ENCODE data around the gene NMNAT2. TPM values are rescaled to one million over a fixed set of nuclear protein-coding genes. Genes with fewer than 3 reads are reported as not detected.

The NMNAT2 gene
- total and polyA plus RNA-seq, 2 of the 8 experiments (the other 6 are each of a cell fraction or from before 2014, with no cell fraction given) = 6.5 to 20.9 TPM

DNA sequence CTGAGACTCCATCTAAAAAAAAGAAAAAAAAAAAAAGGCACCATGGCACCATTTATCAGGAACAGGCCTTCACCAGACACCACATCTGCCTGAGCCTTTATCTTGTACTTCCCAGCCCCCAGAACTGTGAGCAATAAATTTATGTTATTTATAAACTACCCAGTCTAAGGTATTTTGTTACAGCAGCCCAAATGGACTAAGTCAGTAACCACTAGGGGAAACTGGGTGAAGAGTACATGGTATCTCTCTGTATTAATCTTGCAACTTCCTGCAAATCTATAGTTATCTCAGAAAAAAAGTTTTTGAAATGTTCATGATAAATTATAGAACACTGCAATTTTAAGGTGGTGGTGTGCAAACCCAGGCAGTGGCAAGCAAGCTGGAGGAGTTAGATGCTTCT lies 117.8 kb downstream of the NMNAT2 start:
- CTCF ChIA-PET (ENCODE audit: partially characterized antibody) = interaction anchor here (0.7 to 1.3 kb wide), 2 partner anchors 13 to 60 kb away, joined by 3 read pairs; no protein-coding TSS in a partner anchor
- Histone ChIP-seq H3K4ac (replicated peaks; ENCODE audit: insufficient read length, low read depth, low read length) (no peak overlapping the region), H2AK5ac (ENCODE audit: low read depth, low read length) (no peak overlapping the region), H2AFZ (ENCODE audit: low read length) (no peak overlapping the region), H3K79me1 (ENCODE audit: low read depth, low read length) (no peaks in the 10 kb centered on the region), H3K14ac (ENCODE audit: insufficient read length) (no peak overlapping the region), H3K9me3 (ENCODE audit: insufficient read depth in 2 of 2, low read depth in 1 of 2, low read length in 1 of 2) (no peaks in the 10 kb centered on the region), H3K23me2 (ENCODE audit: low read depth, low read length) (no peaks in the 10 kb centered on the region), H4K5ac (ENCODE audit: insufficient read length, low read depth, low read length) (no peak overlapping the region), H3K56ac (replicated peaks; ENCODE audit: insufficient read length, low read depth, low read length) (no peak overlapping the region), H3K23ac (ENCODE audit: insufficient read length) (no peak overlapping the region), H3K4me2 (ENCODE audit: insufficient read depth in 1 of 2, low read depth in 2 of 2, low read length in 2 of 2) (no peak overlapping the region), H2BK120ac (replicated peaks; ENCODE audit: low read depth, low read length) (no peak overlapping the region), H3K27ac (ENCODE audit: low read depth, low read length) (no peak overlapping the region), H3K36me3 (ENCODE audit: control insufficient read depth in 2 of 4, insufficient read depth in 4 of 4, low read length in 3 of 4) (no peaks in the 10 kb centered on the region), H3K4me1 (replicated peaks in 1 of 4; ENCODE audit: control insufficient read depth in 3 of 4, insufficient read depth in 4 of 4, low read length in 3 of 4) (peaks cover 1 to 19% (median 13%) of the 10 kb centered on the region in 4 experiments; a peak in 5 of 7 replicates), H2BK5ac (ENCODE audit: low read depth, low read length) (no peak overlapping the region), H2BK15ac (ENCODE audit: low read length) (no peak overlapping the region), H3K4me3 (ENCODE audit: extremely low read depth in 1 of 4, insufficient read depth in 2 of 4, low read depth in 3 of 4, low read length in 4 of 4) (no peak overlapping the region), H3K27me3 (replicated peaks in 1 of 4; ENCODE audit: control insufficient read depth in 3 of 4, extremely low read depth in 1 of 4, insufficient read depth in 3 of 4, low read length in 3 of 4) (no peaks in the 10 kb centered on the region), H4K91ac (replicated peaks; ENCODE audit: insufficient read length, low read length) (no peak overlapping the region), H2BK20ac (ENCODE audit: low read length) (no peak overlapping the region), H2BK12ac (ENCODE audit: low read depth, low read length) (no peak overlapping the region), H4K8ac (ENCODE audit: extremely low read depth, insufficient read depth, low read length) (no peak overlapping the region), H4K20me1 (replicated peaks in 1 of 2; ENCODE audit: control insufficient read depth in 1 of 2, insufficient read depth in 2 of 2, low read length in 2 of 2) (no peaks in the 10 kb centered on the region), H3K9ac (replicated peaks in 1 of 4; ENCODE audit: extremely low read depth in 1 of 4, low read depth in 3 of 4, low read length in 3 of 4) (no peak overlapping the region), H3K79me2 (ENCODE audit: control insufficient read depth in 1 of 2, insufficient read depth in 2 of 2, low read length in 2 of 2) (no peaks in the 10 kb centered on the region), H3K18ac (ENCODE audit: extremely low read depth, low read length) (no peak overlapping the region)
- FAIRE-seq (no peak), DNase-seq (ENCODE audit: low read depth in 1 of 2, low spot score in 2 of 2) (no peak)
- TF ChIP-seq TAF7 (optimal IDR thresholded peaks at IDR 0.05; ENCODE audit: borderline replicate concordance, low read depth, low read length) = no peak
- TF ChIP-seq KDM1A (IDR thresholded peaks at IDR 0.05; ENCODE audit: borderline replicate concordance, low read length) = no peak
- TF ChIP-seq YY1 (IDR thresholded peaks at IDR 0.05; ENCODE audit: low read depth, low read length) = no peak
- TF ChIP-seq GABPA (IDR thresholded peaks at IDR 0.05; ENCODE audit: borderline replicate concordance, insufficient read depth, low read length) = no peak
- no peak for TF ChIP-seq CBX5 (IDR thresholded peaks at IDR 0.05; ENCODE audit: low read depth, low read length)
- no peak for TF ChIP-seq BACH1 (IDR thresholded peaks at IDR 0.05; ENCODE audit: low read length)
- POLR2A ChIA-PET (ENCODE audit: partially characterized antibody) = no interaction called here
